Prostate gland (tissue), 2 donors: Measurements from ENCODE around the gene SLC51B. TPM values are rescaled to one million over a fixed set of nuclear protein-coding genes. Genes with fewer than 3 reads are reported as not detected.

Source experiments
- DNase-seq: peaks from one replicate; pipeline ENCODE4 v3.0.0-alpha.2; 2019; ENCODE audit warnings: low spot score
- H3K27ac ChIP-seq, 2 donors: fragments of 200-600 bp; sonication (generic); 2 replicates each; pipeline ENCODE4 v1.5.1; 2017 to 2019
- H3K27me3 ChIP-seq: fragments of 200-600 bp; sonication (generic); replicated peaks from 2 replicates; pipeline ENCODE4 v1.5.1; 2019; ENCODE audit not compliant: insufficient read depth
- H3K36me3 ChIP-seq, 2 donors: fragments of 200-600 bp; sonication (generic); 1 replicate in 1 of 2; 2 replicates in 1 of 2; pipeline versions ENCODE4 v1.5.1 to v1.8.1; 2017 to 2019
- H3K4me1 ChIP-seq: fragments of 200-600 bp; sonication (generic); replicated peaks from 2 replicates; pipeline ENCODE4 v1.5.1; 2019
- H3K4me3 ChIP-seq, 2 donors: fragments of 200-600 bp; sonication (generic); 2 replicates each; pipeline ENCODE4 v1.5.1; 2017 to 2019
- H3K9me3 ChIP-seq: fragments of 200-600 bp; sonication (generic); 2 replicates; pipeline ENCODE4 v1.5.1; 2017
- CTCF ChIP-seq, 4 experiments: fragments of 200-600 bp in 2 of 4; fragments of 450-650 bp in 2 of 4; sonication (generic) in 2 of 4; IDR thresholded peaks; 1 replicate in 3 of 4; 2 replicates in 1 of 4; pipeline ENCODE4 v1.5.1; 2016 to 2019; ENCODE audit warnings: antibody characterized with exemption in 4 of 4, mild to moderate bottlenecking in 2 of 4, moderate library complexity in 2 of 4
- POLR2A ChIP-seq: fragments of 450-650 bp; IDR thresholded peaks from one replicate; pipeline ENCODE4 v1.6.1; 2016; ENCODE audit warnings: antibody characterized with exemption, mild to moderate bottlenecking
- POLR2AphosphoS5 ChIP-seq: sonication (generic); formaldehyde crosslinking; IDR thresholded peaks from one replicate; pipeline ENCODE4 v1.6.1; 2017; ENCODE audit warnings: antibody characterized with exemption
- WGBS: methylation state at CpG from one replicate; pipeline ENCODE4 v1.1.5; 2018; 5-methylcytosine and 5-hydroxymethylcytosine counted together
- intact Hi-C: fragments of 100-400 bp; cut with DNase I; formaldehyde crosslinking; loops from one replicate; pipeline ENCODE4 v1.14.2; 2022
- total RNA-seq, 2 donors: library from RNA; depleted of rRNA; stranded (reverse); fragments of >200 nt; gene quantifications; one replicate each; pipeline ENCODE4 v1.1.0, GENCODE V29; 2016

Gene SLC51B
- total RNA-seq, 2 donors from 2014 or later = 0.68 TPM; not detected in 1

GRCh38 chr15:65084500-65085206 is 39.5 kb downstream of the SLC51B start:
- intact Hi-C loops = no loop called here
- TF ChIP-seq POLR2A (no peak), POLR2AphosphoS5 (no peak), CTCF (IDR thresholded peaks at IDR 0.05) (no peak)
- Histone ChIP-seq H3K36me3 (no peaks in the 10 kb centered on the region), H3K27ac (peak overlapping the region; percentile 87 to 88), H3K4me3 (no peak overlapping the region), H3K27me3 (no peaks in the 10 kb centered on the region), H3K4me1 (no peaks in the 10 kb centered on the region), H3K9me3 (no peaks in the 10 kb centered on the region)
- no peak for DNase-seq
- 85% methylated on average over 7 of the region's 7 CpGs for WGBS

- Histone ChIP-seq H3K27me3 (no peaks in the 10 kb centered on the region), H3K27ac (peak overlapping the region; percentile 87 to 88), H3K36me3 (no peaks in the 10 kb centered on the region), H3K4me1 (no peaks in the 10 kb centered on the region), H3K4me3 (no peak overlapping the region), H3K9me3 (no peaks in the 10 kb centered on the region)
- intact Hi-C loops = no loop called here
- no peak for DNase-seq
- 74% methylated on average over 8 of the region's 8 CpGs for whole genome bisulfite sequencing
- TF ChIP-seq POLR2A = no peak
- TF ChIP-seq POLR2AphosphoS5 = no peak
- no peak for TF ChIP-seq CTCF (IDR thresholded peaks at IDR 0.05)
Measured at GRCh38 chr15:65085207-65085753, 40.1 kb downstream of the SLC51B start.

- TF ChIP-seq POLR2AphosphoS5 (no peak), CTCF (IDR thresholded peaks at IDR 0.05) (peak in 3 of 4 experiments; percentile 9 to 38 (median 35))
- Histone ChIP-seq H3K9me3 (no peaks in the 10 kb centered on the region), H3K27ac (peak overlapping the region; percentile 87 to 88), H3K4me1 (no peaks in the 10 kb centered on the region), H3K4me3 (no peak overlapping the region), H3K36me3 (no peaks in the 10 kb centered on the region), H3K27me3 (no peaks in the 10 kb centered on the region)
- DNase-seq = no peak
- 84% methylated on average over 6 of the region's 6 CpGs for WGBS
- intact Hi-C loops = no loop called here
Measured at GRCh38 chr15:65085990-65086679, 40.9 kb downstream of the SLC51B start.

GRCh38 chr15:65086680-65087111 is 41.5 kb downstream of the SLC51B start:
- Histone ChIP-seq H3K9me3 (no peaks in the 10 kb centered on the region), H3K27me3 (no peaks in the 10 kb centered on the region), H3K27ac (peak overlapping the region; percentile 87 to 88), H3K36me3 (no peaks in the 10 kb centered on the region), H3K4me3 (no peak overlapping the region), H3K4me1 (no peaks in the 10 kb centered on the region)
- peak in 1 of 4 experiments; percentile 26 for TF ChIP-seq CTCF (IDR thresholded peaks at IDR 0.05)
- TF ChIP-seq POLR2AphosphoS5 = no peak
- 55% methylated on average over 6 of the region's 6 CpGs for WGBS
- peak; percentile 24 for DNase-seq
- intact Hi-C loops = no loop called here
